Kidney (tissue), 14 donors: ENCODE data around the gene PIF1. TPM values are rescaled to one million over a fixed set of nuclear protein-coding genes. Genes with fewer than 3 reads are reported as not detected.

ENCODE experiments used
- DNase-seq, 5 donors: peaks; one replicate each; pipeline ENCODE4 v3.0.0-alpha.2; 2013 to 2020
- FAIRE-seq: peaks from 2 replicates; lab custom pipeline; 2012; peaks lifted over from hg19 to GRCh38; lab: Jason Lieb, UNC
- H3K27ac ChIP-seq, 2 donors: one replicate each; pipeline ENCODE4 v1.7.0; 2013; ENCODE audit warnings: low read depth in 2 of 2, low read length in 2 of 2, inconsistent platforms in 1 of 2
- H3K27me3 ChIP-seq: one replicate; pipeline ENCODE4 v1.7.1; 2013; ENCODE audit warnings: low read length, inconsistent platforms; ENCODE audit not compliant: control insufficient read depth, insufficient read depth
- H3K36me3 ChIP-seq, 3 donors: one replicate each; pipeline versions ENCODE4 v1.7.0 to v1.7.1; 2013; ENCODE audit warnings: low read length in 3 of 3, control low read depth in 1 of 3, inconsistent platforms in 1 of 3; ENCODE audit not compliant: insufficient read depth in 3 of 3, control insufficient read depth in 2 of 3
- H3K4me1 ChIP-seq, 3 donors: one replicate each; pipeline versions ENCODE4 v1.7.0 to v1.7.1; 2013; ENCODE audit warnings: low read length in 3 of 3, inconsistent platforms in 1 of 3, low read depth in 1 of 3; ENCODE audit not compliant: control insufficient read depth in 2 of 3, insufficient read depth in 2 of 3
- H3K4me3 ChIP-seq, 3 donors: one replicate each; pipeline versions ENCODE4 v1.7.0 to v1.8.1; 2013; ENCODE audit warnings: low read length in 3 of 3, control low read depth in 1 of 3, inconsistent platforms in 1 of 3
- H3K9ac ChIP-seq, 3 donors: one replicate each; pipeline versions ENCODE4 v1.7.0 to v1.7.1; 2013; ENCODE audit warnings: low read length in 3 of 3, control low read depth in 1 of 3, inconsistent platforms in 1 of 3
- H3K9me3 ChIP-seq, 3 donors: one replicate each; pipeline versions ENCODE4 v1.7.0 to v1.7.1; 2013; ENCODE audit warnings: low read length in 3 of 3, control low read depth in 1 of 3, inconsistent platforms in 1 of 3; ENCODE audit not compliant: control insufficient read depth in 2 of 3, insufficient read depth in 1 of 3
- intact Hi-C: fragments of 100-400 bp; cut with DNase I; formaldehyde crosslinking; loops from one replicate; pipeline ENCODE4 v1.11.1; 2022
- polyA plus RNA-seq: library from polyadenylated mRNA; stranded (reverse); fragments of 350-450 nt; fragmentation: Illumina TruSeq; extraction: RNeasy Lipid Tissue Mini Kit (QIAGEN cat#74804); gene quantifications from one replicate; pipeline ENCODE4 v1.2.3, GENCODE V29; 2014; ENCODE audit warnings: low read depth, low replicate concordance; ENCODE audit not compliant: insufficient read depth
- total RNA-seq: library from RNA; stranded (reverse); fragmentation: NEBNext Ultra II Directional; extraction: Animal tissue kit (Norgen Biotek cat#: 25700); gene quantifications from one replicate; pipeline ENCODE4 v1.2.1, GENCODE V29; 2021
- TF ChIP-seq, protein P1 (sequence below): IDR thresholded peaks from 3 replicates; pipeline ENCODE4 v1.5.1; 2012; ENCODE audit warnings: mild to moderate bottlenecking, moderate library complexity, borderline replicate concordance; ENCODE audit not compliant: insufficient read depth; ENCODE audit errors: extremely low read depth
- donor health status: control.
- donor health status: control.
- donor health status: control.
- donor health status: control.
- donor health status: control.
- donor health status: DM: yes; HTN: yes; CAD: no.
- donor health status: Normal renal cell carcinoma (clear cell type).

PIF1 gene
- total and polyA plus RNA-seq, 2 donors from 2014 or later = 0.47 to 2.0 TPM

DNA sequence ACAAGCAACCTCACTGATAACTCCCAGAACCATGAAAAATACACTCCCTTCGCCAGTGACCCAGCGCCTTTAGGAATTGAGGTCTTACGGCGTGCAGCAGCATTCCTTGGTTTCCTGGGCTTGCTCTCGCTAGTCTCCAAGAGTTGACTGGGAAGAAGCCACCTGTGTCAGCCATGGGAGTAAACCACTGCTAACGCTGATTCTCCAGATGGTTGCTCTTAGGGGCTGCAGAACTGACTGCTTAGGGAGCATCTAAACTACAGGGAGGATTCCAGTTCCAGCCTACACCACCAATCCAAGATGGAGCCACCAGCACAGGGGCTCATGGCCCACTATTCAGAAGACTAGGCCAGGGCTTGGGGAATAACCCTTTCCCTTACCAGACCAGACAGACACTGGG lies 52.5 kb downstream of the PIF1 start:
- FAIRE-seq (no peak), DNase-seq (peak in 1 of 5 donors; percentile 21)
- Histone ChIP-seq H3K9ac (no peak overlapping the region), H3K4me3 (no peak overlapping the region), H3K27ac (no peak overlapping the region), H3K27me3 (no peaks in the 10 kb centered on the region), H3K36me3 (no peaks in the 10 kb centered on the region), H3K4me1 (peaks cover 0 to 6% (median 3%) of the 10 kb centered on the region in 3 donors), H3K9me3 (no peaks in the 10 kb centered on the region)
- TF ChIP-seq, protein P1, sequence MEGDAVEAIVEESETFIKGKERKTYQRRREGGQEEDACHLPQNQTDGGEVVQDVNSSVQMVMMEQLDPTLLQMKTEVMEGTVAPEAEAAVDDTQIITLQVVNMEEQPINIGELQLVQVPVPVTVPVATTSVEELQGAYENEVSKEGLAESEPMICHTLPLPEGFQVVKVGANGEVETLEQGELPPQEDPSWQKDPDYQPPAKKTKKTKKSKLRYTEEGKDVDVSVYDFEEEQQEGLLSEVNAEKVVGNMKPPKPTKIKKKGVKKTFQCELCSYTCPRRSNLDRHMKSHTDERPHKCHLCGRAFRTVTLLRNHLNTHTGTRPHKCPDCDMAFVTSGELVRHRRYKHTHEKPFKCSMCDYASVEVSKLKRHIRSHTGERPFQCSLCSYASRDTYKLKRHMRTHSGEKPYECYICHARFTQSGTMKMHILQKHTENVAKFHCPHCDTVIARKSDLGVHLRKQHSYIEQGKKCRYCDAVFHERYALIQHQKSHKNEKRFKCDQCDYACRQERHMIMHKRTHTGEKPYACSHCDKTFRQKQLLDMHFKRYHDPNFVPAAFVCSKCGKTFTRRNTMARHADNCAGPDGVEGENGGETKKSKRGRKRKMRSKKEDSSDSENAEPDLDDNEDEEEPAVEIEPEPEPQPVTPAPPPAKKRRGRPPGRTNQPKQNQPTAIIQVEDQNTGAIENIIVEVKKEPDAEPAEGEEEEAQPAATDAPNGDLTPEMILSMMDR = no peak
- intact Hi-C loops = no loop called here

DNA sequence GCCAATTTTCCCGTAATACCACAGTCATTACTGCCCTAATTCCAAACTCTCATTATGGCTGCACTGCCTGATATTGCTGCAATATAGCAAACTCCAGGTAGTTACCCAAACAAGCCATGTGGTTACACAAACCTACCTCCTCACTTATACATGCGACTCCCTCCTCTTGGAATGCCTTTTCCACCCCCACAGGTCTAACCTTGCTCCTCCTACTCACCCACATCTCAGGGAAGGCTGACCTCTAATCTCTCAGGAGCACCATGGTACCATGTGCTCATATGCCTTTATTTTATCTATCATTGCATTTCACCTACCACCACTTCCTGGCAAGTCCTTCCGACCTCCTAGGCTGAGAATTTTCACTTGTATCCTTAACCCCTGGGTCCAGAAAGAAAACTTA lies 53.0 kb downstream of the PIF1 start:
- no peak overlapping the region for H3K9ac ChIP-seq
- intact Hi-C loops = no loop called here
- no peak overlapping the region for H3K27ac ChIP-seq
- H3K27me3 ChIP-seq = no peaks in the 10 kb centered on the region
- no peak for FAIRE-seq
- no peaks in the 10 kb centered on the region for H3K36me3 ChIP-seq
- H3K9me3 ChIP-seq = no peaks in the 10 kb centered on the region
- DNase-seq = no peak
- TF ChIP-seq, protein P1 = no peak
- H3K4me3 ChIP-seq = no peak overlapping the region
- peaks cover 0 to 6% (median 3%) of the 10 kb centered on the region in 3 donors for H3K4me1 ChIP-seq

DNA sequence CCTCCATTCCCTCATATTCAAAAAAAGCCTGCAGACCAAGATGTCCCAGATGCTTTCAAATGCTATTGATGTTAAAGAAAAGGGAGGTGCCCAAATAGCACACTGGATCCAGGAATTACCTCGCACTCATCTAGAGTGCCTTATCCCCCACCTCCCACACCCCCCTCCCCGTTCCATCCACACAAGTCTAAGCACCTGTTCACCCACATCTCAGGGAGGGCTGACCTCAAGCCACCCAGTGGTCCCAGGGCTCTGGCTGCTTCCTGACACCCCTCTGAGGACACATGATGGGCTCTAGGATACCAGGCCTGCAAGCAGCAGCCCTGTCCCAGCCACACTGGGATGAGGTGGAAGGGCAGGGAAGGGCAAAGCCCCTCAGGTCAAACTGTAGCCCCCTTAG lies 54.8 kb downstream of the PIF1 start:
- TF ChIP-seq, protein P1 = no peak
- no peak for DNase-seq
- Histone ChIP-seq H3K9me3 (no peaks in the 10 kb centered on the region), H3K36me3 (no peaks in the 10 kb centered on the region), H3K27me3 (no peaks in the 10 kb centered on the region), H3K4me3 (no peak overlapping the region), H3K27ac (no peak overlapping the region), H3K4me1 (peaks cover 0 to 2% (median 0%) of the 10 kb centered on the region in 3 donors), H3K9ac (no peak overlapping the region)
- no peak for FAIRE-seq
- intact Hi-C loops = no loop called here

DNA sequence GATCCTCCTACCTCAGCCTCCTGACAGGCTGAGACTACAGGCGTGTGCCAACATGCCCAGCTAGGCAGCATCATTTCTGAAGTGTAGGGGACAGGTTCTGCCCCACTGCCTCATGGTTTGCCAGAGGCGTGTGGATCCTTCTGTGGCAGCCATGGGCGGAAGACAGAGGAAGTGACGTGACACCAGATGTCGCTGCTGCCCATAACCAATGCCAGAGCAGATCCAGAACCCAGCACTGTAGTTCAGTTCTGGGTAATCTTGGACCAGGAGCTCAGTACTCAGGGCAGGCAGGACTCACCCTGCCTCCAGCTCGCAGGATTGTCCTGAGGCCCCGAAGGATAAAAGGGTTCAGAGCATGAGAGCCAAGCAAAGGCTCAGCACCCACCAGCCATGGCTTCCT lies 58.2 kb downstream of the PIF1 start:
- H3K9ac ChIP-seq = no peak overlapping the region
- H3K9me3 ChIP-seq = no peaks in the 10 kb centered on the region
- FAIRE-seq = no peak
- peaks cover 0 to 8% (median 6%) of the 10 kb centered on the region in 3 donors for H3K4me1 ChIP-seq
- H3K36me3 ChIP-seq = no peaks in the 10 kb centered on the region
- TF ChIP-seq, protein P1 = no peak
- no peak overlapping the region for H3K27ac ChIP-seq
- no peaks in the 10 kb centered on the region for H3K27me3 ChIP-seq
- H3K4me3 ChIP-seq = no peak overlapping the region
- intact Hi-C loops = no loop called here
- no peak for DNase-seq
